Middle frontal gyrus (tissue), 1 donor: Measurements from ENCODE around the gene FXYD1.
"Not testable (repeated sequence)": the region's sequence is repeated elsewhere in the genome, so short reads cannot be mapped to it uniquely, and the experiment has no call there.

Experiments
- DNase-seq: peaks from one replicate; pipeline ENCODE4 v3.0.0-alpha.2; 2015; ENCODE audit warnings: low spot score; ENCODE audit errors: extremely low spot score

Gene FXYD1

DNA sequence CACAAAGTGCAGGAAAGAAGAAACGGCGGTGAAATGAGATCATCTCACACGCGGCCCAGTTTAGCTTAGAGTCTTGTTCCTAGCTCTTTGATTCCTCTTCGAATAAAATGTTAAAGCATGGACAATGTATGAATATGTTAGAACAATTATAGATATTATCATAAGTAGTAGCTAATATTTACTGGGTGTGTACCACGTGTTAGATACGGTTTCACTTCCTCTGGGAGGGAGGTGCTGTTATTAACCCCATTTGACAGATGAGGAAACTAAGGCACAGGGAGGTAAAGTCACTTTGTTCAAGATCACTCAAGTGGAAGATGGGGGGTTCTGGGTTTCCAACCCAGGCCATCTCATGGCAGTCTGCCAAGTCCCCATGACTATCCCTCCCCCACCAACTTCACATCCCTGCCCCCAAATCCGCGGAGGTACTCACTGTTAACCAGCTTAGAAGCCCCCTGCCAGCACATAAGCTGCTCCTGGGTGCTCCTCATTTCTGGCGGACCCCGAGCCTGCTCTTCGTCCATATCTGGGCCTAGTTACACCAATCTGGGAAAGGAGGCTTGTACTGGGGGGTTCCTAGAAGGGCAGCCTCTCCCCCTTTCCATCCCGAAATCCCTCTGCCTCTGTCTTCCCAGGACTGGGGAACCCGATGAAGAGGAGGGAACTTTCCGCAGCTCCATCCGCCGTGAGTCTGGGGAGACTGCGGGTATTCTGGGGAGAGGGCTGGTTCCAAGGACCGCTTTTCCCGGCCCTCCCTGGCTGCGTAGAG is 3.4 kb downstream of the FXYD1 start:
- no peak for DNase-seq

- DNase-seq = no peak
Observed at GRCh38 chr19:35142606-35143230, 4.1 kb downstream of the FXYD1 start.

DNA sequence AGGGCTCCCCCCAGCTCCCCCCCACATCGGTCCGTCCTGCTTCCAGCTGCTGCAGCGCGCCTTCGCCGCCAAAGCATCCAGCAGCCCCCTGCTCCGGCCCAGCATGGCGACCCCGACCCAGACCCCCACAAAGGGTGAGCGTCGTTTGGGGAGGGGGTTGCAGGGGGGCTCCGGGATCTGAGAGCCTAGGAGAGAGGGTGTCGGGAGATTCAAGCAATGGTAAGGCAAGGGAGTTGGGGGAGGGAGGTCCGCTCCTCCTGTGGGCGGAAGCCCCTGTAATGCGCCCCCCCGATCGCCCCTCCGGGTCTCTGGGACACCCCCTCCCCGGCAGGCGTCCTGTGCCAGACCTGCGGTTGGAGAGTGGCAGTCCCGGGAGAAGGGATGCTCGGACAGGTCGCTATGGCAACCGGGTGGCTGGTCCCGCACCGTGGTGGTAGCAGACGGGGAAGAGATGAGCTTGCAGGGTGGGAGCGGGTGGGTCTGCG is 4.6 kb downstream of the FXYD1 start, which contains the start of gene FXYD7:
Gene FXYD7 (plus strand): TSS at position 25 of the 485 bp plus-strand sequence. CDS start 79 bp downstream, at position 104.
- DNase-seq = no peak

DNA sequence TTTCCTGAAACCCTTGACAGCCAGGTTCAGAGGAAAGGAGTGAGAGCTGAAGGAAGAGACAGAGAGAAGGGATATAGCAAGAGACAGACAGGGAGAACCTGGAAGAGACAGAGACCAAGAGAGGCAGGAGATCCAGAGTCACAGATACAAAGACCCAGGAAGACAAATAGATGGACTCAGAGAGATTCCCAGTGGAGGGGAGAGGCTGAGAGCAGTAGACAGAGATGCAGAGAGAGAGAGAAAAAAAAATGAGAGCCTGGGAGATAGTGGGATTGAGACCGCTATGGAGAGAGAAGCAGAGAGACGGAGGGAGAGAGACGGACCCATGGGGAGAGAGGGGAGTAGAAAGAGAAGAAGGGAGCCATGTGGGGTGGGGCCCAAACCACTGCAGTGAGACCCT is 5.2 kb downstream of the FXYD1 start:
- no peak for DNase-seq

- DNase-seq = no peak
Observed at GRCh38 chr19:35144259-35144599, 5.6 kb downstream of the FXYD1 start.

- no peak for DNase-seq
Observed at GRCh38 chr19:35144600-35145436, 6.2 kb downstream of the FXYD1 start.

DNA sequence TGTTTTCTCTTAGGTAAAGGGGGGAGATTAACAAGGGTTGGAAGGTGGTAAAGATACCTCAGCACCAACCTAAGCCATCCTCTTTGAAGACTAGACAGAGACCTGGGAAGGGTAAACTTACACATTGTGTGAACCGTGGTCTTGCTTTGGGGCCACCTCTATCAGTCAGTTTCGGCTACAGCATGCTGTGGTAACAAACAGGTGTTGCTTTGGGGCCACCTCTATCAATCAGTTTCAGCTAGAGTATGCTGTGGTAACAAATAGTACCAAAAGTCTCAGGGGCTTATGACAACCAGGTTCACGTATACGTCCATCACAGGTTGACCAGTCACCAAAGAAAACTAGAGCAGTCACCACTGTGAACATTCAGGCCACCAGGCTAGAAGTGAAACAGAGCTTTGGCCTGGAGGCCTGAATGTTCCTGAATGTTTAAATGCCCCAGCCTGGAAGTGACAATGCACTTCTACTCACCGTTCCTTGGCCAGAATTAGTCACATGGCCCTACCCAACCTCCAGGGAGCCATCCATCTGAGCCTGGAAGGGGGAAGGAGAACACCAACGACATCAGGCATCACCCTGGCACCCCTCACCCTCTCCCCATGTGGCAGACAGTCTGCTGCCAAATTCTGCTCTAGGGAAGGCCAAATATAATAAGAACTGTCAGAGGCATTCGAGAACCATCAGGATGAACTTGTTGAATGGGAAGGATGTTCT is 8.3 kb downstream of the FXYD1 start:
- DNase-seq = no peak

DNA sequence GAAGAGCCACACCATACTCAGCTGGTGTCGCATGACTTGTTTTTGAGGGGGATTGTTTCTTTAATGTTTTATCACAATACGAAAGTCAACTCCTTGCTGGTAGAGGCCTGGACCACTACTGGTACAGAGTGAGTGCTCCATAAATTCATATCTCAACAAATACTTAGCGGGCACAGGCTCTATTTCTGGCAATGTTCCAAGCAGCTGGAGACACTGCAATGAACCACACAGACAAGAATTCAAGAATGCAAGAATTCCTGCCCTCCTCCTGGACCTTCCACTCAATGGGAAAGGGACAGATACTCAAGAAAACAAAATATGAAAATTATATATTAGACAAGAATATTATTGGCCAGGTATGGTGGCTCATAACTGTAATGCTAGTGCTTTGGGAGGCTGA is 10.8 kb downstream of the FXYD1 start:
- no peak for DNase-seq

GRCh38 chr19:35150445-35150844 is 11.8 kb downstream of the FXYD1 start:
- DNase-seq = no peak

- DNase-seq = no peak
Observed at GRCh38 chr19:35151273-35152065, 12.8 kb downstream of the FXYD1 start.

DNA sequence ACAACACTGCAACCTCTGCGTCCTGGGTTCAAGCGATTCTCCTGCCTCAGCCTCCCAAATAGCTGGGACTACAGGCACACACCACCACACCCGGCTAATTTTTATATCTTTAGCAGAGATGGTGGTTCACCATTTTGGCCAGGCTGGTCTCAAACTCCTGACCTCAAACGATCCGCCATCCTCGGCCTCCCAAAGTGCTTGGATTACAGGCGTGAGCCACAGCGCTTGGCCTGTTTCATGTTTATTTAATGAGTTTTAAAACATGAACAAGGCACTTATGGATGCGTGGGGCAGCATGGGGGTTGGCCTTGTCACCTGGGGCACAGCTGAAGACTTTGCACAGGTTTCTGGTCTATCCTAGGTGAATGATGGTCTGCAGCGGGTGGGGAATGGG is 14.5 kb downstream of the FXYD1 start:
- DNase-seq = not testable (repeated sequence)

DNA sequence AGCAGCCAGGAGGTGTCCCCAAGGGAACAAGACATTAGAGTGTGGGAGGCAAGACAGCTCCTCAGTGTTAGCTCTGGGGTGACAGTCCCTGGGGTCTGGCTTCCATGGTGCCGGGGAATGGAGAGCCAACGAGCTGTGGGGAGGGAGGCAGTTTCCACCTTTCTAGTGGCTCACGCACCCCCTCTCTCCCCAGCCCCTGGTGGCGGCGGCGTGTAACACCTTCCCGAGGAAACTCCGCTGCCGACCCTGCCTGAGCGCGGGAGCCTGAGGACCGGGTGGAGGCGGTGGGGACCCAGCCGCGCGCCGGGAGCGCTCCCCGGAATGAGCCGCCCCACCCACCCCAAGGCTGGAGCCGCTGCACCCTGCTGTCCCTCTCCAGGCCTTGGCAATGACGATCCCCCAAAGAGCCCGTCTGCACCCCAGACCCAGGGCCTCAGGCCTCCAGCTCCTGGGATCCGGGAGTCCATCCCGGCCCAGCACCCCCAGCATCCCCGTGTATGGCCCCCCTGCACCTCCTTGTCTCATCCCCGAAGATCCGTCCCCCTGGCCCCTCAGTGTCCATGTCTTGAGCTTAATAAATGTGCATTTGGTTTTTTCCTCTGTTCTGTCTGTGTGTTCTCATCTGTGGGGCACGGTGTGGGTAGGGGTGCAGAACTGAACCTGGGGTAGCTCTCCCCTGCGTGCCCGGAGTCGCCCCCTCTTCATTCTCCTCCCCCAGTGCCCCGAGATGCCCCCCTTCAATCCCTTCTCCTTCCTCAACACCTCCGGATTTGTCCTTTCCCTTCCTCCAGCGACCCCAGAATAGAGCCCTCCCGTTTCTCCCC is 15.3 kb downstream of the FXYD1 start:
- no peak for DNase-seq

- DNase-seq = no peak
Observed at GRCh38 chr19:35154525-35155406, 16.1 kb downstream of the FXYD1 start, which contains the start of gene FXYD5. Gene FXYD5 (plus strand): TSS chr19:35154735. CDS start chr19:35155551, 816 bp downstream.

- DNase-seq = no peak
Observed at GRCh38 chr19:35155441-35155840, 16.8 kb downstream of the FXYD1 start.

DNA sequence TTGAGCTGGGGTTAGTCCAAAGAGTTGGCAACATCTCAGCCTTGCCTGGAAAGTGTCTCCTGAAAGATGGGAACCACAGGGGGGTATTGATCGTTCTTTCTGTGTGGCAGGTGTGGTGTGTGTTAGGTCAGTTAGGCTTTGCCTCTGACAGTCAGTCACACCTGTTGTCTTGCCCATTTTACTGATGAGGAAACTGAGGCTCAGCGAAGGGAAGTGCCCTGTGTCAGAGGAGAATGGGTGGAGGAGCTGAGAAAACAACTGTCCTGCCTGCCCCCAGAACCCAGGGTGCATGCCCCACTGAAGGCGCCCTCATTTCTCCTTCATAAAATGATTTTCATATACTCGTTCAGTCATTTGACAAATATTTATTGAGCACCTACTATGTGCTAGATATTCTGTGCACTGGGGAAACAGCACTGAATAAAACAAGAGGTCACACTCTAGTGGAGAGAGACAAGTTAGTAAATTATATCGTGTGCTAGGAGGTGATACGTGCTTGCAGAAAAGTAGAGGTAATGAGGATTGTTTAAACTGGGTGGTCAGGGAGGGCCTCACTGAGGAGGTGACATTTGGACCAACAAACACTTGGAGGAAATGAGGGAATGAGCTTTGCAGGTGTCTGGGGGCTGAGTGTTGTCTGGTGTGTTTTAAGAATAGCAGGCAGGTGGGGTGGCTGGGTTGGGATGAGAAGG is 17.5 kb downstream of the FXYD1 start:
- DNase-seq = no peak

- DNase-seq = no peak
Observed at GRCh38 chr19:35156673-35157014, 18.0 kb downstream of the FXYD1 start.

DNA sequence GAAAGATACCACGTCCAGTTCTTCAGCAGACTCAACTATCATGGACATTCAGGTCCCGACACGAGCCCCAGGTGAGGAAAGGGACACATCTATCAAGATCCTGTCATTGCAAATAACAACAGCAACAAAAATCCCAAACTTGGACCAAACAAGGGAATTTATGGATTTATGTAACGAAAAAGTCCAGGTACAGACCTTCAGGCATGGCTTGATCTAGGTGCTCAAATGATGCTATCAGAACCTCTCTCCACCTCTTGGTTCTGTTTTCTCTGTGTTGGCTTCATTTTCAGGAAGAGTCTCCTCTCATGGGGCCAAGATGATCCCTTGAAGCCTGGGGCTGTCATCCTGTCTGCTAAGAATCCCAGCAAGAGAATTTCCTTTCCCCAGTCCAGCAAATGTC is 18.8 kb downstream of the FXYD1 start:
- DNase-seq = no peak

GRCh38 chr19:35159606-35160005 is 21.0 kb downstream of the FXYD1 start:
- no peak for DNase-seq
